GM18951 (cell line): ENCODE measurements around the gene PPP2R2C.

ENCODE experiments used
- POLR2A ChIP-seq: IDR thresholded peaks from 4 replicates; pipeline ENCODE4 v1.6.1; 2011; ENCODE audit warnings: mild to moderate bottlenecking; ENCODE audit not compliant: insufficient read length, insufficient read depth; ENCODE audit errors: extremely low read depth
- in situ Hi-C: fragments of 300-500 bp; cut with MboI; formaldehyde crosslinking; loops from one replicate; pipeline ENCODE4 v1.12.0; 2022; ENCODE audit warnings: low sequenced_read_pairs, mixed read lengths, inconsistent platforms; ENCODE audit not compliant: unreplicated experiment

Gene PPP2R2C

DNA sequence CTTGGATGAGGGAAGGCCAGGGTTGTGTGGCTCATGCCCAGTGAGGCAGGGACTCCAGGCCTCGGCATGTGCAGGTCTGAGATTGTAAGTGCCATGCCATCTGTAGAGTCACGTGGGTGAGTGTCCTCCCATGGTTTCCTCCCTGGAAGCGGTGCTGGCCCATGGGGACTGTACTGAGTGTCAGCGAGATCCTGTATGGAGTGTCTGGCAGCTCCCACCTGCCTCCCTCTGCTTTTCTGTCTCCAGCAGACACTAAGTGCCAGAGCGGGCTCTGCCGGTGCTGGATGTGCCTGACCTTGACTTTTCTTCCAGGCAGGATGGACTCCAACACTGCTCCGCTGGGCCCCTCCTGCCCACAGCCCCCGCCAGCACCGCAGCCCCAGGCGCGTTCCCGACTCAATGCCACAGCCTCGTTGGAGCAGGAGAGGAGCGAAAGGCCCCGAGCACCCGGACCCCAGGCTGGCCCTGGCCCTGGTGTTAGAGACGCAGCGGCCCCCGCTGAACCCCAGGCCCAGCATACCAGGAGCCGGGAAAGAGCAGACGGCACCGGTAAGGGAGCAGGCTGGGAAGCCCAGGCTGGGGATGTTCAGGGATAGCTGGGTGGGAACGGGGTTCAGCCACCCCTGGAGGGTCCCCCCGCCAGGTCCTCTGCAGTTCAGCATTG, 195.1 kb downstream of the PPP2R2C start:
- TF ChIP-seq POLR2A = no peak
- in situ Hi-C loops = no loop called here

DNA sequence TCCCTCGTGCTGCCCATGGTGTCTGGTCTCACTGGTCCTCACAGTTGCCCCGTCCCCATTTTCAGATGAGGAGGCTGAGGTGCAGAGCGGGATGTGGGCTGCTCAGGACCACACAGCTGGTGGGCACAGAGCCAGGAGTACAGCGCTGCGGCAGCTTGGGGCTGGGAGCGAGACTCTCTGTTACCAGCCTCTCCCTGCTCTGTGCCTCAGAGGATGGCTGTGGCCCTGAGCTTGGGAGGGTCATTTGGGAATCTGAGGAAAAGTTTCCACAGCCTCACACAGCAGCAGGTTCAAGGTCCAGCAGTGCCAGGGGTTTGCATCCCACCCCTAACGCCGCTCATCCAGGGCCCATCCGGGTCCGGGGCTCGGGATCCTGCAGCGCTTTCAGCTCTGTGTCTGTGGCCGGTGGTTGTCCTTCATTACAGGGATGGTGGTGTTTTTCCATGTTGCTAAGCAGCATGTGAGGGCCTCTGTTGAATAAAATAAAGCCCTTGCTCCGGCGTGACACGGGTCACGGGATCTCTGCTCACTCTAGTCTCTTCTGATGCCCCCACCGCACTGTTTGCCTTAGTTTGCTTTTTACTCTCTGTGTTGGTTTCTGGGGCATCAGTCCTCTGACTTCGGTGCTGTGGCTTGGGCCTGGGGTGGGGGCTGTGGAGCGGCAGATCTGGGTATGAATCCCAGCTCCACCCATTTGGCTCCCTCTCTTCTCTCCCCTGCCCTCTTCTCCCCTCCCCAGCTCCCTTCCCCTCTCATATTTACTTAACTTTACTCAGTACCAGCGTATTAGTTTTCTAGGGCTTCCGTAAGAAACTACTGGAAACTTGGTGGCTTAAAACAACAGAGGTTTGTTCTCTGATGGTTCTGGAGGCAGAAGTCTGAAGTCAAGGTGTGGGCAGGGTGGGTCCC, 196.3 kb downstream of the PPP2R2C start:
- TF ChIP-seq POLR2A = no peak
- in situ Hi-C loops = no loop called here

DNA sequence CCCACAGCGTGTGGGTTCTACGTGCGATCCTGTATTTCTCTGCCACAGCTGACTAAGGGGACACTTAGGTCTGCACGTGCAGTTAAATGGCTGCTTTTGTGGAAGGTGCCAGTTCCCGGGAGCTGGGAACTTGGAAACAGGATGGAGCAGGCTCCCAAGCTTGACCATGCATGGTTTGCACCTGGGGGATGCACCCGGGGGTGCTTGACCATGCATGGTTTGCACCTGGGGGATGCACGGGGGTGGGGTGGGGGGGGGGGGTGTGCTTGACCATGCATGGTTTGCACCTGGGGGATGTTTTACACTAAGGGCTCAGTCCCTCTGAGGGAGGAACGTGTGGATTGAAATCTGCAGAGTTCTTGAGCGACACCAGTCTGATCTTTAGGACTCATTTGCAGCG, 197.1 kb downstream of the PPP2R2C start:
- in situ Hi-C loops = no loop called here
- no peak for TF ChIP-seq POLR2A

- no peak for TF ChIP-seq POLR2A
- in situ Hi-C loops = no loop called here
Measured at GRCh38 chr4:6273661-6273990, 198.8 kb downstream of the PPP2R2C start.

DNA sequence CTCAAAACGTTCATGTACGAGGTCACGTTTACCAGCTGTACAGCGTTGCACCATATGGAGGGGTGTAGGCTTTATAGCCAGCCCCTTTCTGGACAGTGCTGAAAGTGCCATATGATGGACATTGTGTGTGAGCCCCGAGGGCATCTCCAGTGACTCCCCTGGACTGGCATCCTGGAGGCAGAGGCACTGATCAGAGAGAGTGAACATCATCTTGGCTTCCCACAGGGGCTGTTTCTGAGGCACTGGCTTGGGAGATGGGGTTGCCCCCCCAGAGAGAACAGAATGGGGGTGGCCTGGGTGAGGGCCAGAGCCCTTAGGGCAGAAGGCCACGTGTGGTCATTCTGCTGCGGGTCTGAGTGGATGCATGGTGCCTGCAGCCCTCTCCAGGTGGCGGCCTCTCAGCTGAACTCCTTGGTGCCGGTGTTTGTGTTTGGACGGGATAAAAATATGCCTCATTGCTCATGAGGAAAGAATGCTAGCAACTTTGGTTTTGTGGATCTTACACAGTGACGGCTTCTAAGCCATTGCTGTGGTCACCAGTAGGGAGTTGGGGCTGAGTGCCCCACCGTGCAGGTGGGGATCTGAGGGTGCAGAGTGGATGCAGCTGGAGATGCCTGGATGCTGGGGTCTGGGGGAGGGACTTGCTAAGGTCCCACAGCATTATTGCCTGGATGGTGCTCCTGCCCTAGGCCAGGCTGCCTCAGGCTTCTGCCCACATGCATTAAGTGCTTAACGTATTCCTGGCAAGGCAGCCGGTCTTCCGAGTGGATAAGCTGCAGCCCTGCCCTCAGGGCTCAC, 199.4 kb downstream of the PPP2R2C start:
- in situ Hi-C loops = no loop called here
- no peak for TF ChIP-seq POLR2A

DNA sequence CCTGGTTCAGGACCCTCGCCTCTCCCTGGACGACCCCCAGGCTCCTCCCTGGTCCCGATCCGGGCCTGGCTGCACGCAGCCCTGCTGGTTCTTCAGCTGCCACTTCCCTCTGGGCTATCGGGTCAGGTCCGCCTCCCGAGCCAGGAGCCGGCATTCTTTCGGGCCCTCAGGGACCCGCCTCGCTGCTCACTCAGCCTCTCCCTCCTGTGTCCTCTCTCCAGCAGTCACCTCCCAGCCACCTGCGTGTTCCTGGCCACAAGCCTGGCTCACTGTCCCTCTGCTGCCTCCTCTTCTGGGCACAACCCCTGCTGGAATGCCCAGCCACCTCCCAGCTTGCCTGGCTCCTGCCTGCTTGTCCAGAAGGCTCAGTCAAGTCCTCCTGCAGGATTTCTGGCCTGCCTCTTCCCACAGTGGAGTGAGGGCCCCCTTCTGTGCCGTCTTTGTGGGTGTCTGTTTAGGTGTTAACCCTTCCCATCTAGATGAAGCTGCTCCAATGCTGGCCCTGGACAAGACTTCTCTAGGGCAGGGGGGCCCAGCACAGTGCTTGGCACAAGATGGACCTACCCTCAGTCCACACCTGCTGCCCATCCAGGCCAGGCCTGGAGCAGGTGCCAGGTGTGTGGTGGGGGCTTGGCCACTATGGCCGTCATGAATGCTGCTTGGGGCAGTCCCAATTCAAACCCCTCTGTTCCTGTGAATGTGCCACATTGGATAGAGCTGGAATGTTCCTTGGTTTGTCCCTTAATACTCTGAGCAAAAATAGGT, 200.5 kb downstream of the PPP2R2C start:
- in situ Hi-C loops = no loop called here
- TF ChIP-seq POLR2A = no peak

GRCh38 chr4:6271206-6271605, 201.2 kb downstream of the PPP2R2C start:
- in situ Hi-C loops = no loop called here
- TF ChIP-seq POLR2A = no peak

GRCh38 chr4:6270636-6271121, 201.7 kb downstream of the PPP2R2C start:
- in situ Hi-C loops = no loop called here
- no peak for TF ChIP-seq POLR2A
